IMR-90 (cell line): Measurements from ENCODE around the gene PPP3CA.

ENCODE experiments used
- TF ChIP-seq, protein P1 (sequence below): conservative IDR thresholded peaks from 2 replicates; pipeline ENCODE4 v1.5.1; 2012; ENCODE audit warnings: mild to moderate bottlenecking, low read depth, low read length, improper control_type of control experiment
- TF ChIP-seq, protein P2 (sequence below): fragments of 150-350 bp; IDR thresholded peaks from 2 replicates; pipeline ENCODE4 v1.6.1; 2016; ENCODE audit warnings: low read depth, mild to moderate bottlenecking, low read length, moderate library complexity, borderline replicate concordance

GRCh38 chr4:101366331-101366730 lies 19.0 kb upstream of the PPP3CA start:
- TF ChIP-seq, protein P1, sequence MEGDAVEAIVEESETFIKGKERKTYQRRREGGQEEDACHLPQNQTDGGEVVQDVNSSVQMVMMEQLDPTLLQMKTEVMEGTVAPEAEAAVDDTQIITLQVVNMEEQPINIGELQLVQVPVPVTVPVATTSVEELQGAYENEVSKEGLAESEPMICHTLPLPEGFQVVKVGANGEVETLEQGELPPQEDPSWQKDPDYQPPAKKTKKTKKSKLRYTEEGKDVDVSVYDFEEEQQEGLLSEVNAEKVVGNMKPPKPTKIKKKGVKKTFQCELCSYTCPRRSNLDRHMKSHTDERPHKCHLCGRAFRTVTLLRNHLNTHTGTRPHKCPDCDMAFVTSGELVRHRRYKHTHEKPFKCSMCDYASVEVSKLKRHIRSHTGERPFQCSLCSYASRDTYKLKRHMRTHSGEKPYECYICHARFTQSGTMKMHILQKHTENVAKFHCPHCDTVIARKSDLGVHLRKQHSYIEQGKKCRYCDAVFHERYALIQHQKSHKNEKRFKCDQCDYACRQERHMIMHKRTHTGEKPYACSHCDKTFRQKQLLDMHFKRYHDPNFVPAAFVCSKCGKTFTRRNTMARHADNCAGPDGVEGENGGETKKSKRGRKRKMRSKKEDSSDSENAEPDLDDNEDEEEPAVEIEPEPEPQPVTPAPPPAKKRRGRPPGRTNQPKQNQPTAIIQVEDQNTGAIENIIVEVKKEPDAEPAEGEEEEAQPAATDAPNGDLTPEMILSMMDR = no peak
- TF ChIP-seq, protein P2, sequence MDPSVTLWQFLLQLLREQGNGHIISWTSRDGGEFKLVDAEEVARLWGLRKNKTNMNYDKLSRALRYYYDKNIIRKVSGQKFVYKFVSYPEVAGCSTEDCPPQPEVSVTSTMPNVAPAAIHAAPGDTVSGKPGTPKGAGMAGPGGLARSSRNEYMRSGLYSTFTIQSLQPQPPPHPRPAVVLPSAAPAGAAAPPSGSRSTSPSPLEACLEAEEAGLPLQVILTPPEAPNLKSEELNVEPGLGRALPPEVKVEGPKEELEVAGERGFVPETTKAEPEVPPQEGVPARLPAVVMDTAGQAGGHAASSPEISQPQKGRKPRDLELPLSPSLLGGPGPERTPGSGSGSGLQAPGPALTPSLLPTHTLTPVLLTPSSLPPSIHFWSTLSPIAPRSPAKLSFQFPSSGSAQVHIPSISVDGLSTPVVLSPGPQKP = no peak
